ENCODE measurements around the gene RAD18. TPM values are rescaled to one million over a fixed set of nuclear protein-coding genes. Genes with fewer than 3 reads are reported as not detected.

RAD18 gene
- total and polyA plus RNA-seq, 9 of the 15 experiments (the other 6 are each of a cell fraction or from before 2014, with no cell fraction given), result 19.2 to 49.4 (median 34.4) TPM

DNA sequence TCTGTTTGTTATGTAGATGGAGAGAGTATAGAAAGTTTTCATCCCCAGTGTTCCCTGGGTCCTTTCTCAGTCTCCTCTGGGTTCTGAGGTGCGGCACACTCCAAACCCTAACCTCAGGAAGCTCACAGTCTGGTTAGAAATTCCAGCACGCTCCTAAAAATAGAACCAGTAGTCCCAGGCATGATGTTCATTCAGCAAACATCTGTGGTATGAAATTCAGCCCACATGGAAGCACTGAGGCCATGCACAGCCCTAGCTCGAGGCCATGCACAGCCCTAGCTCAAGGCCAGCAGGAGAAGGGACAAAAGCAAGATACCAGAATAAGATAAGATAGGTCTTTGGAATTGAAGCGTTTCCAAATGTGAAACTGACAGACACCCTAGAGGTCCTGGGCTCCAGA is 111.6 kb downstream of the RAD18 start (continued):
- no peak for TF ChIP-seq TAF9B (IDR thresholded peaks at IDR 0.05; ENCODE audit: partially characterized antibody)

DNA sequence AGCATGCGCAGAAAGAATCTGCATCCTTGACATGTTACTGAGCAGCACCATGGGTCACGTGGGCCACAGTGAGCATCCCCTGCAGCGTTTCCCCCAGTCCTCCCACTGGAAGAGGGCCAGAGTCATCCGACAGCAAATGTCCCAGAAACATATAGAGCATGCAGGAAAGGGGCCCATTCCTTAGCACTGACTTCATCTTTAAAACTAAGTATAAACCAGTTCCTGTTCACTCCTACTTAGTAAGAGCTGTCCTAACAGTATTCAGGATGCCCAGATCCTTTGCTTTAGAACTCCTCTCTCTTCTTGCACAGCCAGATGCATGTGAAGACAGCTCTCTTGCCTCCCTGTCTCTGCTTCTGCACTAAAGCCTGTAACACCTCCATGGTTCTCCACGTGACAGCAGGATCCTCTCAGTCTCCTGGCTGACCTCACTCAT is 114.6 kb downstream of the RAD18 start:
- Histone ChIP-seq H3K4me1 (replicated peaks in 1 of 2; ENCODE audit: control insufficient read depth in 2 of 2, insufficient read depth in 2 of 2, low read length in 2 of 2) (no peaks in the 10 kb centered on the region), H3K4me2 (ENCODE audit: insufficient read depth, low read length) (no peak overlapping the region), H3K79me2 (ENCODE audit: control insufficient read depth, insufficient read depth, low read length) (no peaks in the 10 kb centered on the region), H3K27me3 (ENCODE audit: control insufficient read depth in 2 of 2, insufficient read depth in 2 of 2, low read length in 2 of 2) (no peaks in the 10 kb centered on the region), H3K27ac (ENCODE audit: extremely low read depth, low read depth, low read length) (no peak overlapping the region), H3K9me1 (ENCODE audit: control insufficient read depth, insufficient read depth, low read length) (no peaks in the 10 kb centered on the region), H4K20me1 (replicated peaks; ENCODE audit: control insufficient read depth, insufficient read depth, low read length) (no peaks in the 10 kb centered on the region), H3K9me3 (replicated peaks; ENCODE audit: control insufficient read depth, insufficient read depth, low read depth, low read length) (no peaks in the 10 kb centered on the region), H3K9ac (ENCODE audit: insufficient read depth in 1 of 2, low read depth in 2 of 2, low read length in 2 of 2) (no peak overlapping the region), H2AFZ (ENCODE audit: low read depth, low read length) (no peak overlapping the region), H3K36me3 (ENCODE audit: control insufficient read depth, insufficient read depth, low read length) (no peaks in the 10 kb centered on the region), H3K4me3 (no peak overlapping the region)
- no TSS peak for BruUV-seq (replicated peaks)
- WGBS (ENCODE audit: insufficient coverage, low coverage, missing lambda C conversion rate), result 51% methylated on average over 5 of the region's 5 CpGs
- no peak for DNase-seq (ENCODE audit: extremely low read depth in 1 of 4, low spot score in 3 of 4)
- peak; percentile 11 for FAIRE-seq
- ChIA-PET POLR2A (interaction anchor here (0.7 to 1.3 kb wide), 2 partner anchors 12 to 103 kb away, joined by 3 to 5 read pairs; no protein-coding TSS in a partner anchor), CTCF (ENCODE audit: low intra/inter-chr PET ratio) (no interaction called here)
- ATAC-seq, result no peak
- in situ Hi-C loops (cut with MboI), result no loop called here
- intact Hi-C loops (cut with micrococcal nuclease), result no loop called here
- TF ChIP-seq, protein P1, sequence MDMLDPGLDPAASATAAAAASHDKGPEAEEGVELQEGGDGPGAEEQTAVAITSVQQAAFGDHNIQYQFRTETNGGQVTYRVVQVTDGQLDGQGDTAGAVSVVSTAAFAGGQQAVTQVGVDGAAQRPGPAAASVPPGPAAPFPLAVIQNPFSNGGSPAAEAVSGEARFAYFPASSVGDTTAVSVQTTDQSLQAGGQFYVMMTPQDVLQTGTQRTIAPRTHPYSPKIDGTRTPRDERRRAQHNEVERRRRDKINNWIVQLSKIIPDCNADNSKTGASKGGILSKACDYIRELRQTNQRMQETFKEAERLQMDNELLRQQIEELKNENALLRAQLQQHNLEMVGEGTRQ (CRISPR knock-in tag; IDR thresholded peaks at IDR 0.05), result 0 out of 2 replicates have a peak, but pooled peaks have one; percentile 36
- no peak for TF ChIP-seq POU5F1 (IDR thresholded peaks at IDR 0.05; ENCODE audit: borderline replicate concordance, low read depth, low read length, partially characterized antibody)
